Activated T-cell treated with anti-CD3 and anti-CD28 coated beads, Interleukin-2, amount 50 U/mL, for 1 hour (primary cell): Measurements from ENCODE around the gene KCNA2.

Source experiments
- DNase-seq: peaks from one replicate; pipeline ENCODE4 v3.0.0-alpha.2; 2020

Gene KCNA2

GRCh38 chr1:110605901-110606656, at the start of gene KCNA2:
Gene KCNA2 (minus strand): TSS chr1:110606358. CDS start chr1:110604782, 1,576 bp downstream.
- peak; percentile 29 for DNase-seq

- no peak for DNase-seq
Measured at GRCh38 chr1:110650609-110651008, 44.5 kb upstream of the KCNA2 start.

GRCh38 chr1:110648417-110648816, 42.3 kb upstream of the KCNA2 start:
- DNase-seq = no peak

- DNase-seq = no peak
Measured at GRCh38 chr1:110647254-110647891, 41.2 kb upstream of the KCNA2 start.

GRCh38 chr1:110645821-110646735, 39.9 kb upstream of the KCNA2 start:
- DNase-seq = no peak

GRCh38 chr1:110645211-110645610, 39.1 kb upstream of the KCNA2 start:
- no peak for DNase-seq

- DNase-seq = no peak
Measured at GRCh38 chr1:110643879-110644472, 37.8 kb upstream of the KCNA2 start.

GRCh38 chr1:110639724-110640386, 33.7 kb upstream of the KCNA2 start:
- DNase-seq = no peak

GRCh38 chr1:110638556-110638955, 32.4 kb upstream of the KCNA2 start:
- no peak for DNase-seq

- no peak for DNase-seq
Measured at GRCh38 chr1:110638058-110638457, 31.9 kb upstream of the KCNA2 start.

- peak; percentile 40 for DNase-seq
Measured at GRCh38 chr1:110637475-110637874, 31.3 kb upstream of the KCNA2 start.

- no peak for DNase-seq
Measured at GRCh38 chr1:110636149-110636935, 30.2 kb upstream of the KCNA2 start.

- DNase-seq = no peak
Measured at GRCh38 chr1:110635434-110635833, 29.3 kb upstream of the KCNA2 start.

- DNase-seq = peak; percentile 68
Measured at GRCh38 chr1:110634455-110635311, 28.5 kb upstream of the KCNA2 start.

- DNase-seq = no peak
Measured at GRCh38 chr1:110634086-110634454, 27.9 kb upstream of the KCNA2 start.

- DNase-seq = no peak
Measured at GRCh38 chr1:110633646-110634030, 27.5 kb upstream of the KCNA2 start.

GRCh38 chr1:110631836-110632620, 25.9 kb upstream of the KCNA2 start:
- DNase-seq = no peak

- DNase-seq = peak; percentile 83
Measured at GRCh38 chr1:110630839-110631663, 24.9 kb upstream of the KCNA2 start.
